BLaER1 treated with 17β-estradiol and CSF1 and Interleukin-3, amounts not matched to agents 10 nM and 100 nM (cell line): ENCODE results near the gene APOL3.
"Not testable (repeated sequence)": the region's sequence is repeated elsewhere in the genome, so short reads cannot be mapped to it uniquely, and the experiment has no call there.

ENCODE experiments used
- H3K27ac ChIP-seq, 11 experiments: shearing (Covaris generic); formaldehyde crosslinking; 2 replicates each; pipeline ENCODE4 v1.8.1; 2022
- H3K27me3 ChIP-seq, 11 experiments: shearing (Covaris generic); formaldehyde crosslinking; 2 replicates each; pipeline ENCODE4 v1.8.1; 2022
- H3K36me3 ChIP-seq, 11 experiments: shearing (Covaris generic); formaldehyde crosslinking; 2 replicates each; pipeline ENCODE4 v1.8.1; 2022
- H3K4me1 ChIP-seq, 10 experiments: shearing (Covaris generic); formaldehyde crosslinking; 2 replicates each; pipeline ENCODE4 v1.8.1; 2022
- H3K4me2 ChIP-seq, 11 experiments: shearing (Covaris generic); formaldehyde crosslinking; 2 replicates each; pipeline ENCODE4 v1.8.1; 2022
- H3K4me3 ChIP-seq, 10 experiments: shearing (Covaris generic); formaldehyde crosslinking; 2 replicates each; pipeline ENCODE4 v1.8.1; 2022
- H3K9ac ChIP-seq, 11 experiments: shearing (Covaris generic); formaldehyde crosslinking; 2 replicates each; pipeline ENCODE4 v1.8.1; 2022
- H3K9me3 ChIP-seq, 11 experiments: shearing (Covaris generic); formaldehyde crosslinking; replicated peaks in 1 of 11; 2 replicates each; pipeline ENCODE4 v1.8.1; 2022
- H4K20me1 ChIP-seq, 11 experiments: shearing (Covaris generic); formaldehyde crosslinking; 2 replicates each; pipeline ENCODE4 v1.8.1; 2022
- Cebpa-rat ChIP-seq, 11 experiments: shearing (Covaris generic); IDR thresholded peaks; 2 replicates each; pipeline ENCODE4 v1.8.1; 2022

APOL3 gene

DNA sequence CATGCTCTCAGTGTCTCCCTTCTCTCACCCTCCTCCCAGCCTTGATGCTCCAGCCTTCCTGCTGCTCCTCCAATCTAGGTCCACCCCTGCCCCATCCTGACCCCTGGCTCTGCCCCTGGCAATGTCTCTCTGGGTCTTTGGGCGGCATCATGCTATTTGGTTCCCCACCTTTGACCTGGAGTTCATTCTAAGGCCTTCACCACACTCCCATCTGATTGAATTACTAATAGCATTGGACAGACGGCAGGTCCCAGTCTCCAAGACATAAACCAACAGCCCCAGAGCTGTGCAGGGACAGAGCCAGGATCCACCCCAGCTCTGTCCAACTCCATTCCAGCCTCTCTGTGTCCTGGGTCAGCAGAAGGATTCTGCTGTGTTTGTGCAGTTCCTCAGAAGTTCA is 33.8 kb upstream of the APOL3 start:
- H4K20me1 ChIP-seq, result no peaks in the 10 kb centered on the region
- no peak overlapping the region for H3K9ac ChIP-seq
- TF ChIP-seq Cebpa-rat (IDR thresholded peaks at IDR 0.05), result no peak
- H3K4me2 ChIP-seq, result no peak overlapping the region
- no peak overlapping the region for H3K4me3 ChIP-seq
- H3K27ac ChIP-seq, result no peak overlapping the region
- peaks cover 36 to 45% (median 44%) of the 10 kb centered on the region in 10 experiments for H3K4me1 ChIP-seq
- H3K36me3 ChIP-seq, result no peaks in the 10 kb centered on the region
- no peaks in the 10 kb centered on the region for H3K9me3 ChIP-seq
- H3K27me3 ChIP-seq, result no peaks in the 10 kb centered on the region

DNA sequence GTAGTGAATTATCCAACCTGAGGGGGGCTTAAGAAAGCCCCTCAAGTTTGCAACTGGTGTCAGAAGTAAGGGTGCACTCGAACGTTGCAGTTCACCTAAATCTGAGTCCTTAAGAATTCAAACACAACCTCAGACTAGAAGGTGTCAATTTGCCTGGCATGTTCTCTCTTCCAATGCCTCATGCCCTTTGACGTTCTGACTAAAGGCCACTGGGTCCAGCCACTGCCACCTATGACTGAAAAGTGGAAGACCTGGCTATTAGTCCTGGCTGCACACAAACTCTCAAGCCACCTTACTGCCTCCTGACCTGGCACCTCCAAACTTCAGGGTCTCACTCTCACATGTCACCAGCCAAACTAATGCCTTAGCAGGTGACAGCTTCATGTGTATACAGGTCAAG is 33.0 kb upstream of the APOL3 start:
- no peak overlapping the region for H3K27ac ChIP-seq
- H3K4me2 ChIP-seq, result no peak overlapping the region
- H3K4me1 ChIP-seq, result peaks cover 28 to 37% (median 36%) of the 10 kb centered on the region in 10 experiments
- no peaks in the 10 kb centered on the region for H3K27me3 ChIP-seq
- H3K36me3 ChIP-seq, result no peaks in the 10 kb centered on the region
- no peaks in the 10 kb centered on the region for H4K20me1 ChIP-seq
- peak overlapping the region in 2 of 11 experiments; percentile 1 to 19; a peak in 1 of 22 replicates for H3K9ac ChIP-seq
- no peaks in the 10 kb centered on the region for H3K9me3 ChIP-seq
- TF ChIP-seq Cebpa-rat (IDR thresholded peaks at IDR 0.05), result no peak
- no peak overlapping the region for H3K4me3 ChIP-seq

DNA sequence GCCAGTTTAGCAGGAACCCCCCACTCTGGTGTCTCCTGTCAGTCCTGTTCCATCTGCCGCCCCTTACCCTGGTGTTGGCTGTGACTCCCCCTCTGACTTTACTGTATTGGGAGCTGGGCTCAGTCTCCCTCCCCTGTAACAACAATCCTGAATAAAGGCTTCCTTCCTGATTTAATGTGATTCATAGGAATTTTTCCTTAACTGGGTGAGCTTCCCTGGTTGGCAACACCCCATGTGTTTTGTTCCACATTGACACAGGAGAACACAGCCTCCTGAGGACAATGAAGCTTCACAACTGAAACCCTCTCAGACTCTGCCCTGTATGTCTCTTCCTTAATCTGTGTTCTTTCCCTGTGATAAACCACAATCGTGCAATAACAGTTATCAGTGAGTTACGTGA is 32.6 kb upstream of the APOL3 start:
- H3K27ac ChIP-seq, result no peak overlapping the region
- TF ChIP-seq Cebpa-rat (IDR thresholded peaks at IDR 0.05), result no peak
- no peak overlapping the region for H3K4me3 ChIP-seq
- H3K4me1 ChIP-seq, result peaks cover 24 to 33% (median 32%) of the 10 kb centered on the region in 10 experiments
- no peaks in the 10 kb centered on the region for H3K36me3 ChIP-seq
- 0 out of 22 replicates have a peak overlapping the region, but pooled peaks of 1 of the 11 experiments have one; percentile 1 for H3K9ac ChIP-seq
- no peak overlapping the region for H3K4me2 ChIP-seq
- no peaks in the 10 kb centered on the region for H3K9me3 ChIP-seq
- no peaks in the 10 kb centered on the region for H3K27me3 ChIP-seq
- no peaks in the 10 kb centered on the region for H4K20me1 ChIP-seq

DNA sequence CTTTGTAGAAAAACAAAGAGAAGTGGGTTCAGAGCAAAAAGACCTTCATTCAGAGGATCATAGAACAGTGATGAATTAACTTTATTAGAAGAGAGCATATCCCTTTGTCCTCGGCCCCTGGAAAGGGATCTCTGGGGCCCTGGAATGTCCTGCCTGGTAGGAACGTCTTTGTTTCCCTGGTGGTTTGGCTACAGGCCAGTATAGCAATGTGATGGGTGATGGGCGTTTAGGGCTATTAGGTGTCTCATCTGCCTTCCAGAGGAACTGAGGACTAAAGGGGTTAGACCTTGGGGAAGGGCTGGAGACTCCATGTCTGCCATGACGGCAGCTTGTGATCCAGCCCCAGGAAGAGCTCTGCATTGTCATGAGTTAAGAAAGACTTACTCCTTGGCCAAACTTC is 32.0 kb upstream of the APOL3 start:
- Histone ChIP-seq H3K9ac (no peak overlapping the region), H3K27me3 (no peaks in the 10 kb centered on the region), H3K4me2 (no peak overlapping the region), H3K4me3 (no peak overlapping the region), H3K9me3 (no peaks in the 10 kb centered on the region), H3K4me1 (peaks cover 18 to 27% (median 26%) of the 10 kb centered on the region in 10 experiments), H3K27ac (no peak overlapping the region), H3K36me3 (no peaks in the 10 kb centered on the region), H4K20me1 (no peaks in the 10 kb centered on the region)
- TF ChIP-seq Cebpa-rat (IDR thresholded peaks at IDR 0.05), result no peak

DNA sequence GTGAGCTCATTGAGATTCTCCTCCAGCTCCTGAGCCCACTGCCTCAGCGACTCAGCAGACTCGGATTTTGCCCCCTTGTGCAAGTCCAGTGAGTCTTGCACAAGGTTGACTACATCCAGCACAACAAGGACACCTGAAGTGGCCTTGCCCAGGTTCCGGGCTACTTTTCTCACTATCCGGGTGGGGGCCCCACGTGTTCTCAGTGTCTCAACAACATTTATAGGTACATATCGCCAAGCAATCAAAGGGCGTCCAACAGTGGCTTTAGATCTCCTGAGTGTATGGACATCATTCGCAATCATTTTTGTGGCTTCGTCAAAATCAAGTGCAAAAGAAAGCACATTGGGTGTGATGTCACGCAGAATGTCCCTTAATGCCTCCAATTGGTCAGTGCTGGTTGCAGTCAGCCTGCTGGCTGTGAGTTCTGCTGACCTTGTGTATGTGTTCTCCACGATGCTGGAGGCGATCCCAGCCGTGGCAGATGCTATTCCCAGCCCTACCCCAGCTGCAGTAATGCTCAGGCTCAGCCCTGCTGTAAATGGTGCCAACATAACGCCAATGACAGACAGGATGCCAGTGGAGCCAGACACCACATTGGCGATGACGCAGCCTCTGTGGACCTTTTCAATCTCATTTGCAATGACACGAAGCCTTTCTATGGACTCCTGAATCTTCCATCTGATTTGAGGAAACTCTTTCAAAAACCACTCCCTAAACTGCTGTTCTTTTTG is 30.7 kb upstream of the APOL3 start:
- H3K27me3 ChIP-seq, result no peaks in the 10 kb centered on the region
- no peak overlapping the region for H3K4me2 ChIP-seq
- H3K36me3 ChIP-seq, result no peaks in the 10 kb centered on the region
- H3K4me1 ChIP-seq, result peaks cover 5 to 14% (median 13%) of the 10 kb centered on the region in 10 experiments; a peak in 18 of 20 replicates
- no peaks in the 10 kb centered on the region for H3K9me3 ChIP-seq
- TF ChIP-seq Cebpa-rat (IDR thresholded peaks at IDR 0.05), result no peak
- no peak overlapping the region for H3K4me3 ChIP-seq
- no peak overlapping the region for H3K27ac ChIP-seq
- H3K9ac ChIP-seq, result no peak overlapping the region
- H4K20me1 ChIP-seq, result no peaks in the 10 kb centered on the region

DNA sequence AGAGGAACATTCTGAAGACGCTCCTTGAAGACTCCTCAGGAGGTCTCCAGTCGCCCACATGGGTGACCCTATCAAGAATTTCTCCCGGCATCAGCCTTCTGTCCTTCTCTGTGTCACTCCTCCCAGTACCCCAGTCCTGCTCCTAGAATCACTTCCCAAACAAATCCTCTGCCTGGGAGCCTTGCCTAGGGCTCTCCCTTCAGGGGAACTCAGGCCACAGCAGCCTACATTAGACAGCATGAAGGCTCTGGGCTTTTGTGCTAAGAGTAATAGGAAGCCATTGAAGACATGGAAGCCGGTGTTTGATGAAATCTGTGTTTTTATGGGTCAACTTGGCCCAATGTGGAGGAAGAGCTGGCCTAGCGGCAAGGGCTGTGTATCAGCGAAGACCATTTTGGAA is 27.3 kb upstream of the APOL3 start:
- not testable (repeated sequence) for H3K4me3 ChIP-seq, H3K4me1 ChIP-seq, H4K20me1 ChIP-seq, H3K9me3 ChIP-seq, H3K4me2 ChIP-seq, H3K27me3 ChIP-seq, H3K9ac ChIP-seq, H3K36me3 ChIP-seq, H3K27ac ChIP-seq

DNA sequence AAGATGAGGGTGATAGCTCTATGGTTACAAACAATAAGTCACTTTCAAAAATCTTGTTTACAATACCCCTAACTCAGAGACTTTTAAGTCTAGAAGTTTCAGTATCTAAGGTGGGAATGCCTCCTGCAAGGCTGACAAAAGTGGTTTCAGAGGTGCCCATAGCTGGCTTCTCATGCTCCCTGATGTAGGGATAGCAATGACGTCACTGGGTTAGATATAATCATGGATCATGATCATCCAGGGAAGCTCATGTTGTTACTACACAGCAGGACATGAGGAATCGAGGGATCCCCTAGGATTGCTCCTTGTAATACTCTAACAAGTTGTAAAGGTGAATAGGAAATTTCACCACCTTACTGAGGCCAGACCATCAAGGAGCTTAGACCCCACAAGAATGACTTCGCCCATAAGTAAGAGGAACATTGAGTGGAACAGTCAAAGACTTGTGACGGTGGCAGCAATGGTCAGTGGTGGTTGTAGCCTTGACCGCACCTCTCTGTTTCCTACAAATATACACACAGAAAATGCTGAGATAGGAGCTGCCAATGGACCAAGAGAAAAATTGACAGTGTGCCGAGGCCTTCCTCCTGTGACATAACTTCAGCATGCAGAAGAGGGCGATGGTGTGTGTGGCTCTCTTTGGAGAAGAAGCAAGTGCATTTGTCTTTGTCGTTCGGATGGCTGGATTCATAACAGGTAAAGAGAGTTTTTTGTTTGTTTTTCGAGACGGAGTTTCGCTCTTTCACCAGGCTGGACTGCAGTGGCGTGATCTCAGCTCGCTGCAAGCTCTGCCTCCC is 25.5 kb upstream of the APOL3 start:
- H4K20me1 ChIP-seq, result no peaks in the 10 kb centered on the region
- peaks cover 0 to 9% (median 0%) of the 10 kb centered on the region in 10 experiments; a peak in 6 of 20 replicates for H3K4me1 ChIP-seq
- H3K27me3 ChIP-seq, result no peaks in the 10 kb centered on the region
- no peaks in the 10 kb centered on the region for H3K36me3 ChIP-seq
- H3K4me2 ChIP-seq, result no peak overlapping the region
- H3K9ac ChIP-seq, result no peak overlapping the region
- no peak overlapping the region for H3K4me3 ChIP-seq
- no peak for TF ChIP-seq Cebpa-rat (IDR thresholded peaks at IDR 0.05)
- H3K9me3 ChIP-seq, result no peaks in the 10 kb centered on the region
- H3K27ac ChIP-seq, result no peak overlapping the region

DNA sequence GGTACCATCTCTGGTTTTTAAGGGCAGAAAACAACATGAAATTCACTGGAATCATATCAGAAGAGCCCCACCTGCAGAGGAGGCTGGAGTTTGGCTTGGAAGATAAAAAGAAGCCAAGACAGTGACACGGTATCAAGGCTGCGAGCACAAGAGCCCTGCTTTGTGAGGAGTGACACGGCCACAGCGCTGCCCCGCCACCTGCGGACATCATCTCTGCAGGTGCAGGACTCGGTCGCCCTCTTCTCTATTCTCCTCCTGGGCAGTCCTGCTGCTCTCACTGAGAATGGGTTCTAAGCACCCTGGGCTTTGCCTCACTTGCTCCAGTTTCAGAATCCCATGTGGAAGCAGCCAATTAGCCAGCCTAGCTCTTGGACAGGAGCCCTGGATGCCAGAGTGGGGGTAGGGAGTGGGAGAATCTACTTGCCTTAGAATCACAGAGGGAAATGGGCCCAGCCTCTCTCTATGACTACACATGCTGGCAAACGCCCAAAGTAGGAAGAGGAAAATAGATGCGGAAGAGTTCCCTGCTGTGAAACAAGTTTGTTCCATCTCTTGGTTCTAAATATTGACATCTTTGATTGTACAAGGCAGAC is 24.0 kb upstream of the APOL3 start:
- Histone ChIP-seq H4K20me1 (no peaks in the 10 kb centered on the region; a peak in 1 of 22 replicates), H3K27me3 (no peaks in the 10 kb centered on the region), H3K9me3 (no peaks in the 10 kb centered on the region), H3K4me2 (no peak overlapping the region), H3K4me3 (no peak overlapping the region), H3K27ac (no peak overlapping the region), H3K36me3 (no peaks in the 10 kb centered on the region), H3K9ac (no peak overlapping the region), H3K4me1 (peaks cover 0 to 9% (median 6%) of the 10 kb centered on the region in 10 experiments; a peak in 12 of 20 replicates)
- TF ChIP-seq Cebpa-rat (IDR thresholded peaks at IDR 0.05), result no peak

DNA sequence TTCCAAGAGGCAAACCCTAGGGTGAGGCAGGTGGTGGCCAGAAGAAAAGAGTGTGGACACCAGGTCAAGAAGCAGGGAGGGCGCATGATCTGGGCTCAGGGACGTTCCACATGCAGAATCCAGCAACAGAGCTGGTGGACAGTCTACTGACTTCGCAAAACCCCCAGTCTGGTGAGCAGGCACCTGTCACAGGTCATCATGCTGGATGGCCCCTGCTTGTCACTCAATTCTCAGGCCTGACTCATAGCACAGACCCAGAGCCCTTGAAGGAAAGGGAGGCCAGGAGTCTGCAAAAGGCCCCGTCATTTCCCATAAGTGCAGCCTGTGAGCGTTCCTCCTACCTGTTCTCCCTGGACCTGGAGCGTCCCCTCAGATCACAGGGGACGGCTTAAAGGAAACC is 22.9 kb upstream of the APOL3 start:
- no peak overlapping the region for H3K4me3 ChIP-seq
- no peaks in the 10 kb centered on the region for H3K9me3 ChIP-seq
- H3K9ac ChIP-seq, result no peak overlapping the region
- H3K4me2 ChIP-seq, result no peak overlapping the region
- H3K4me1 ChIP-seq, result peaks cover 0 to 17% (median 7%) of the 10 kb centered on the region in 10 experiments; a peak in 12 of 20 replicates
- H4K20me1 ChIP-seq, result no peaks in the 10 kb centered on the region; a peak in 1 of 22 replicates
- no peak for TF ChIP-seq Cebpa-rat (IDR thresholded peaks at IDR 0.05)
- H3K36me3 ChIP-seq, result no peaks in the 10 kb centered on the region
- H3K27ac ChIP-seq, result no peak overlapping the region
- H3K27me3 ChIP-seq, result no peaks in the 10 kb centered on the region
